SU-DHL-6 (cell line): ENCODE data around the gene TACR1.

Experiments used
- CTCF ChIP-seq: fragments of 200-600 bp; sonication (generic); IDR thresholded peaks from one replicate; pipeline ENCODE4 v1.5.1; 2017; ENCODE audit warnings: antibody characterized with exemption, mild to moderate bottlenecking, low read length, moderate library complexity; ENCODE audit not compliant: insufficient read depth, poor library complexity, severe bottlenecking
- EZH2phosphoT487 ChIP-seq: fragments of 200-600 bp; sonication (generic), shearing (Covaris generic); conservative IDR thresholded peaks from 2 replicates; pipeline ENCODE4 v1.6.1; 2018; ENCODE audit warnings: mild to moderate bottlenecking, antibody characterized with exemption, low read length, moderate library complexity, mixed read lengths

- TF ChIP-seq CTCF (no peak), EZH2phosphoT487 (no peak)
Measured at GRCh38 chr2:75224636-75225094, 25.3 kb upstream of the TACR1 start.
